WTC11 (cell line): ENCODE data around the gene NSMF. TPM values are rescaled to one million over a fixed set of nuclear protein-coding genes. Genes with fewer than 3 reads are reported as not detected.

Source experiments
- ATAC-seq: fragments of 200-7000 bp; cut with Tn5 transposase; 2 replicates; pipeline ENCODE4 v1.10.0; 2021; ENCODE audit warnings: mild to moderate bottlenecking, moderate library complexity
- CTCF ChIA-PET: fragments of 300-600 bp; sonication (Branson Sonifier 250); formaldehyde crosslinking; loops from one replicate; lab custom pipeline; 2021; ENCODE audit warnings: antibody characterized with exemption; lab: Charles Lee
- POLR2A ChIA-PET: fragments of 350-600 bp; sonication (Branson Sonifier 250); formaldehyde crosslinking; loops from one replicate; lab custom pipeline; 2021; ENCODE audit warnings: antibody characterized with exemption; lab: Charles Lee
- DNase-seq: peaks from one replicate; pipeline ENCODE4 v3.0.0; 2021; ENCODE audit warnings: low spot score
- H3K27ac Mint-ChIP-seq: 2 replicates; pipeline ENCODE4 v1.8.0; 2021; ENCODE audit warnings: mixed read lengths
- H3K27me3 Mint-ChIP-seq: 2 replicates; pipeline ENCODE4 v1.8.0; 2021; ENCODE audit warnings: low read depth, mild to moderate bottlenecking, moderate library complexity, mixed read lengths
- H3K36me3 Mint-ChIP-seq: 2 replicates; pipeline ENCODE4 v1.8.0; 2021; ENCODE audit warnings: mixed read lengths
- H3K4me1 Mint-ChIP-seq: 2 replicates; pipeline ENCODE4 v1.8.0; 2022; ENCODE audit warnings: mixed read lengths
- H3K4me3 Mint-ChIP-seq: 2 replicates; pipeline ENCODE4 v1.8.0; 2021; ENCODE audit warnings: mild to moderate bottlenecking, moderate library complexity, mixed read lengths
- H3K9me3 Mint-ChIP-seq: 2 replicates; pipeline ENCODE4 v1.8.0; 2021; ENCODE audit warnings: mixed read lengths
- AFF4 ChIP-seq: sonication (generic); formaldehyde crosslinking; IDR thresholded peaks from 2 replicates; pipeline ENCODE4 v1.8.1; 2023; ENCODE audit warnings: mild to moderate bottlenecking, missing genetic modification reagents, borderline replicate concordance
- ATF2 ChIP-seq: sonication (generic); formaldehyde crosslinking; IDR thresholded peaks from 2 replicates; pipeline ENCODE4 v1.8.1; 2022; ENCODE audit warnings: low read depth, missing genetic modification reagents, borderline replicate concordance
- ATF6 ChIP-seq: sonication (generic); formaldehyde crosslinking; IDR thresholded peaks from 2 replicates; pipeline ENCODE4 v1.8.1; 2023; ENCODE audit warnings: mild to moderate bottlenecking, missing genetic modification reagents
- E2F4 ChIP-seq: sonication (generic); formaldehyde crosslinking; IDR thresholded peaks from 2 replicates; pipeline ENCODE4 v1.8.1; 2022; ENCODE audit warnings: low read depth, mild to moderate bottlenecking, moderate library complexity, missing genetic modification reagents, borderline replicate concordance
- E2F5 ChIP-seq: sonication (generic); formaldehyde crosslinking; IDR thresholded peaks from 2 replicates; pipeline ENCODE4 v1.8.1; 2022; ENCODE audit warnings: mild to moderate bottlenecking, moderate library complexity, missing genetic modification reagents
- ERG ChIP-seq: fragments of 250-450 bp; sonication (Bioruptor Pico); IDR thresholded peaks from 2 replicates; pipeline ENCODE4 v1.8.0; 2021; ENCODE audit warnings: mild to moderate bottlenecking
- FOXK1 ChIP-seq: sonication (generic); formaldehyde crosslinking; IDR thresholded peaks from 2 replicates; pipeline ENCODE4 v1.8.0; 2022; ENCODE audit warnings: mild to moderate bottlenecking, moderate library complexity, missing genetic modification reagents
- FOXP1 ChIP-seq: sonication (generic); formaldehyde crosslinking; IDR thresholded peaks from 2 replicates; pipeline ENCODE4 v1.8.0; 2022; ENCODE audit warnings: missing genetic modification reagents, mild to moderate bottlenecking, moderate library complexity, borderline replicate concordance
- GRHL2 ChIP-seq: fragments of 250-450 bp; sonication (Bioruptor Pico); IDR thresholded peaks from 2 replicates; pipeline ENCODE4 v1.8.0; 2022; ENCODE audit warnings: mild to moderate bottlenecking, moderate library complexity; ENCODE audit not compliant: insufficient replicate concordance, severe bottlenecking
- GTF2I ChIP-seq: fragments of 250-450 bp; sonication (Bioruptor Pico); conservative IDR thresholded peaks from 2 replicates; pipeline ENCODE4 v1.4.0; 2021; ENCODE audit warnings: mild to moderate bottlenecking
- MAX ChIP-seq: sonication (generic); formaldehyde crosslinking; IDR thresholded peaks from 2 replicates; pipeline ENCODE4 v1.8.0; 2022; ENCODE audit warnings: mild to moderate bottlenecking, missing genetic modification reagents
- MXD4 ChIP-seq: fragments of 250-450 bp; sonication (Bioruptor Pico); IDR thresholded peaks from 2 replicates; pipeline ENCODE4 v1.8.0; 2021; ENCODE audit warnings: mild to moderate bottlenecking, moderate library complexity, borderline replicate concordance
- NFE2L1 ChIP-seq: sonication (generic); formaldehyde crosslinking; IDR thresholded peaks from 2 replicates; pipeline ENCODE4 v1.8.1; 2023; ENCODE audit warnings: missing genetic modification reagents
- NFYB ChIP-seq: sonication (generic); formaldehyde crosslinking; conservative IDR thresholded peaks from 2 replicates; pipeline ENCODE4 v1.8.0; 2022; ENCODE audit warnings: low read depth, missing genetic modification reagents
- NR1H2 ChIP-seq: sonication (generic); formaldehyde crosslinking; IDR thresholded peaks from 2 replicates; pipeline ENCODE4 v1.9.0; 2021; ENCODE audit warnings: mild to moderate bottlenecking, moderate library complexity, missing genetic modification reagents
- USF2 ChIP-seq: sonication (generic); formaldehyde crosslinking; IDR thresholded peaks from 2 replicates; pipeline ENCODE4 v1.8.1; 2023; ENCODE audit warnings: mild to moderate bottlenecking, missing genetic modification reagents, moderate library complexity
- ZBTB21 ChIP-seq: sonication (generic); formaldehyde crosslinking; IDR thresholded peaks from 2 replicates; pipeline ENCODE4 v1.8.1; 2023; ENCODE audit warnings: mild to moderate bottlenecking, missing genetic modification reagents, borderline replicate concordance
- ZNF121 ChIP-seq: sonication (generic); formaldehyde crosslinking; IDR thresholded peaks from 2 replicates; pipeline ENCODE4 v1.8.0; 2023; ENCODE audit warnings: missing genetic modification reagents
- ZNF281 ChIP-seq: sonication (generic); formaldehyde crosslinking; IDR thresholded peaks from 2 replicates; pipeline ENCODE4 v1.8.0; 2023; ENCODE audit warnings: mild to moderate bottlenecking, missing genetic modification reagents
- ZNF416 ChIP-seq: fragments of 250-450 bp; sonication (Bioruptor Pico); IDR thresholded peaks from 2 replicates; pipeline ENCODE4 v1.9.0; 2021; ENCODE audit warnings: mild to moderate bottlenecking, inconsistent platforms
- total RNA-seq: library from RNA; stranded (reverse); gene quantifications from 3 replicates; pipeline ENCODE4 v1.2.3, GENCODE V29; 2021

Gene NSMF
- total RNA-seq, 1 experiment from 2014 or later = 61.9 TPM

- peaks cover 3% of the 10 kb centered on the region; the same call in 1 of the 2 replicates for H3K36me3 Mint-ChIP-seq
- H3K27ac Mint-ChIP-seq = no peak overlapping the region
- ChIA-PET CTCF (interaction anchor here (0.9 to 1.0 kb wide), 6 partner anchors 14 to 429 kb away, joined by 3 to 18 read pairs (median 6); partner anchors contain the start of genes ENTPD8, EXD3 and NOXA1), POLR2A (no interaction called here)
- H3K27me3 Mint-ChIP-seq = no peaks in the 10 kb centered on the region
- ATAC-seq (peak; percentile 7), DNase-seq (peak; percentile 26)
- no peaks in the 10 kb centered on the region for H3K9me3 Mint-ChIP-seq
- H3K4me3 Mint-ChIP-seq = peak overlapping the region; percentile 30; the same call in 1 of the 2 replicates
- H3K4me1 Mint-ChIP-seq = peaks cover 6% of the 10 kb centered on the region
- TF ChIP-seq AFF4 (CRISPR knock-in tag) (no peak), MAX (CRISPR knock-in tag) (no peak), E2F4 (CRISPR knock-in tag) (no peak), GRHL2 (CRISPR knock-in tag) (no peak), NR1H2 (no peak), ZBTB21 (no peak), FOXP1 (CRISPR knock-in tag) (0 out of 2 replicates have a peak, but pooled peaks have one; percentile 38), GTF2I (CRISPR knock-in tag) (no peak), ZNF121 (CRISPR knock-in tag) (no peak), ZNF416 (CRISPR knock-in tag) (no peak), ZNF281 (CRISPR knock-in tag) (no peak), NFYB (no peak), MXD4 (CRISPR knock-in tag) (no peak), ATF2 (CRISPR knock-in tag) (no peak), ATF6 (CRISPR knock-in tag) (no peak), NFE2L1 (no peak), ERG (CRISPR knock-in tag) (no peak), USF2 (no peak), FOXK1 (CRISPR knock-in tag) (peak; percentile 15; the same call in 1 of the 2 replicates), E2F5 (CRISPR knock-in tag) (no peak)
Observed at GRCh38 chr9:137458194-137459151, 661 bp downstream of the NSMF start.
